Smooth muscle cell of the brain vasculature (primary cell): ENCODE results near the gene RGS7.

Source experiments
- DNase-seq: peaks from one replicate; pipeline ENCODE4 v3.0.0-alpha.2; 2012; ENCODE audit warnings: low read depth, low spot score

RGS7 gene

GRCh38 chr1:241356519-241357365, at the start of gene RGS7:
TSS of gene RGS7 (minus strand) at chr1:241357205.
- DNase-seq = no peak

DNA sequence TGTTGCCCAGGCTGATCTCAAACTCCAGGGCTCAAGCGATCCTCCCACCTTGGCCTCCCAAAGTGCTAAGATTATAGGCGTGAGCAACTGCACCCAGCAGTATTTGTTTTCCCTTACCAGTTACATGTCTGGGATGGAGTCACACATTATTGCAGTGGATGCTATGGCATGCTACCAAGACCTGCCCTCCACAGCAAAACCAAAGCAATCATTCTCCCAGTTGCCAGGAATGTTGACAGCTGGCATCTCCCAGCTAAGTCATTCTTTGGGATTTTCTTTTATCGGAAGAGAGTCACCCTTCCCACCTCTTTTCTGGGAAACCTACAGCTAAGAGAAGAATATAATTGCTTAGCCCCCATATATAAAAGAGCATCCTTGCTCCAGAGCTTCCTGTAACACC, 49.4 kb upstream of the RGS7 start:
- no peak for DNase-seq

DNA sequence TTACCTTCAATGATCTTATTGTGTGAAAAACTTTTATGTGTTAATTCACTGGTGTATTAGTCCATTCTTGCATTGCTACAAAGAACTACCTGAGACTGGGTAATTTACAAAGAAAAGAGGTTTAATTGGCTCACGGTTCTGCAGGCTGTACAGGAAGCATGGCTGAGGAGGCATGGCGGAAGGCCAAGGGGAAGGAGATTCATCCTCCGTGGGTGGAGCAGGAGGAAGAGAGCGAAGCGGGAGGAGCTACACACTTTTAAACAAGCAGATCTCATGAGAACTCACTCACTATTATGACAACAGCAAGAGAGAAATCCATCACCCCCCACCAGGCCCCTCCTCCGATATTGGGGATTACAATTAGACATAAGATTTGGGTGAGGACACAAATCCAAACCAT, 44.2 kb upstream of the RGS7 start:
- DNase-seq = no peak

DNA sequence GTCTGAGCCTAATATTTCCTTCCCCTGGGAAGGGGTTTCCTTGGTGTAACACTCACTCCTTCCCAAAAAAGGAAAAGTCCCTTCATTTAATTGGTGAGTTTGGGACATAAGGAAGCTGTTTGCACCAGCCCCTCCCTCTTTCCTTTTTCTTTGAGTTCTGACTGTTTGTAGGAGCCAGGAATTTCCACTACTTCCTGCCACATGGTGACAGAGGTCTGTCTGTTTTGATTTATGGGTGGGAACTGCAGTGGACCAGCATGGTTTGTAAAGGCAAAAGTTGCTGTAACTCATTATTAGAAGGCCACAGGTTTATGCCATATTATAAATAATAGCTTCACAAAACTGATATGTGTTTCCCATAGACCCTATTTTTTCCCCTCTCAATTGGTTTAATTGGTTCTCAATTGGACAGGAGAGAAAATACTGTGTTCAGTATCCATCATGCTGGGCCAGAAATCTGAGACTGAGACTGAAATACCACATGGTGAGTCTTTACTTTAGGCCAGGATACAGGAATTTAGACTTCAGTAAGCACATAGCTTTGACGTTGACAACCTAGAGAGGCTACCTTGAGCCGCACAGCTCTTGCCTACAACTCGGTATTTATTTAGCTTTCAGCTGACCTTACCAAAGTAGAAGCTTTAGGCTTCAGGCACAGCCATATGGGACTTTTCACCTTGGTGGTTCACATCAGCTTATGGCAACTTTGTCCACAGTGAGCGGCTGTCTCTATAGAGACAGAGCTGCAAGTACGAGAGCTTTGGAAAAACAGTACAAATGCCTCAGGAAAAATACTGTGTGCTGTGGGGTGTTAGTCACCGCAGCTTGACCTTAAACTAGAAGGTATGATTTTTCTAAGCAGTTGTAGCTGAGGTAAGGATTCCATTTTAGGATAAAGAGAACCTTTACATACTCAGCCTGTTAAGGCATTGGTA, 40.0 kb upstream of the RGS7 start:
- DNase-seq = peak; percentile 26

- DNase-seq = peak; percentile 15
Observed at GRCh38 chr1:241391926-241392710, 35.1 kb upstream of the RGS7 start.

GRCh38 chr1:241390526-241390925, 33.5 kb upstream of the RGS7 start:
- no peak for DNase-seq

DNA sequence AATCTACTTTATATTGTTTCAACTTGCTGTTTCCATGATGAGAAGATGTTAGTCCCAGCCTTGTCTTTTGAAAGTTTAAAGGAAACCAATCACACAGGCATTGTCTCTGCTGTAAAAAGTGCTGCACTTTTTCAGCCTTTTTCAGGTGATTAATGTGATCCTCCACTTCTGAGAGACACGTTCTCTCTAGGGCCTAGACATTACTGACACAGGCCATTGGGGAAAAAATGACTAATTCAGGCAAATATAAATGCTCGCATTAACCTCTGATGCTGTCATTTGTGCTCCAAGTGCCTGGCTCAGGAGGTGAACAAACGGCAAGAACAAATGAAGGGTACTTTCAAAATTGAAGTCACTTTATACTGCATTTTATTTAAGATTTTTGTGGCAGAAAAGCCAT, 32.4 kb upstream of the RGS7 start:
- DNase-seq = no peak

- DNase-seq = no peak
Observed at GRCh38 chr1:241387216-241387615, 30.2 kb upstream of the RGS7 start.

DNA sequence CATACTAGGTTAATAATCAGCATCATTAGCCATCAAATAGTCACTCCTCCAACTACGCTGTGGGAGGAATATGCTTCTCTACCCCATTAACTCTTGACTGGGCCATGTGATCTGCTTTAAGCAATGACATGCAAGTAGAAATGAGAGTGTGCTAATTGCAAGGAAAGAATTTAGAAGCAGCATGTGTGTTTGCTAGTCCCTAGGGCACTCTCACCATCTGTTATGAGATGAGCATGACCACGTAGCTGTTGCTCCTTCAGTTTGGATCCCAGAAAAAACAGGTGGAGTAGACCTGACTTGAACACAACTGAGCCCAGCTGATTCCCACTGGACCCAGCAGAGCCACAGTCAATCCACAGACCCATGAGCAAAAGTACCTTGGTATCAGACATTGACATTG, 19.7 kb upstream of the RGS7 start:
- no peak for DNase-seq

DNA sequence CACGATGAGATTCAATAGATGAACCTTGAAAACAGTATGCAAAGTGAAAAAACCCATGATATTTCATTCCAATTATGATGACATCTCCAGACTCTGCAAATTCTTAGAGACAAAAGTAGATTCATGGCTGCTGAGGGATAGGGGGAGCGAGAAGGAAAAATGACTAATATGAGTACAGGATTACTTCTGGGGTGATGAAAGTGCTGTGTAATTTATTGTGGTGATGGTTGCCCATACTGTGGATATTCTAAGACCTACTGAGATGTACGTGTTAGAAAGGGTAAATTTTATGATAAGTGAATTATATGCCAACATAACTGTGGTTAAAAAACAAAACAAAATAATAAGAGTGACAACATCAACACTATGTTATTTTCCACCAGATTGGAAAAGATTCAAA, 18.9 kb upstream of the RGS7 start:
- DNase-seq = no peak

- DNase-seq = no peak
Observed at GRCh38 chr1:241366196-241366595, 9.2 kb upstream of the RGS7 start.

- DNase-seq = no peak
Observed at GRCh38 chr1:241362350-241362749, 5.3 kb upstream of the RGS7 start.

DNA sequence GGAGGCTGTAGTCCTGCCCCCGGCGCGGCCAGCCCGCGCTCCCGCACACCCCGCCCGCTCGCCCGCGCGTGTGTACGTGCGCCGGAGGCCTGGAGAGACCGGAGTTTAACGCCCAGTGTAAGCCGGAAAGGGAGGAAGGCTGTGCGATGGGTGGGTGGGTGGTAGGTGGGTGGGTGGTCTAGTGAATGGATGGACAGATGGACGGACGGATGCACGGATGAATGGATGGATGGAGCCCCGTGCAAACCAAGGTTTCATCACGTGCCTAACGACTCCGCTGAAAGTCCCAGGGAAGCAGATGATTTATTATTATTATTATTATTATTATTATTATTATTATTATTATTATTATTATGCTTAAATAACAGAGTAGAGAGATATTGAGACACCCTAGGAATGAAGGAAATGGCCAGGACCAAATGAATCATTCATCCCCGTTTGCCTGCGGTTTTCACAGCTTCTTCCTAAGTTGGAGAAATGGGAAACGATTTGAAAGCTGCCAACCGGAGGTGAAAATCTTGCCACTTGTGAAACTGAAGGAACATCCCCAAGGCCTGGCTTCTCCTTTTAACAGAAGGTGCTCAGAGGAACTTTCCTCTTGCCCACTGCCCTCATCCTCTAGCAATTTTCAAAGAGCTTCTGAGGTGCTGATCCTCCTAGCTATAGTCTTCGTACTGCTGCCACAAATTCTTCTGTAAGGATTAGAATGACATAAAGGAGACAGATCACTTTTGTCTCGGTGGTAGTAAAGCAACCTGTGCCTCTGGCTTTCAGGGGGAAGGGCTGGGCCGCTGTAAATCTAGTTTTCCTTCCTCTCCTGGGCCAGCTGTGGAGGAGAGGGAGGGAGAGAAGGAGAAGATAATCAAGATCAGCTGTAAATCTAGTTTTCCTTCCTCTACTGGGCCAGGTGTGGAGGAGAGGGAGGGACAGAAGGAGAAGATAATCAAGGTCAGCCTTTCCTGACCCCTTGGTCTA, 648 bp upstream of the RGS7 start:
- no peak for DNase-seq

GRCh38 chr1:241356187-241356518, 852 bp downstream of the RGS7 start:
- no peak for DNase-seq

- DNase-seq = no peak
Observed at GRCh38 chr1:241355311-241356010, 1.5 kb downstream of the RGS7 start.

GRCh38 chr1:241352401-241352800, 4.6 kb downstream of the RGS7 start:
- no peak for DNase-seq

DNA sequence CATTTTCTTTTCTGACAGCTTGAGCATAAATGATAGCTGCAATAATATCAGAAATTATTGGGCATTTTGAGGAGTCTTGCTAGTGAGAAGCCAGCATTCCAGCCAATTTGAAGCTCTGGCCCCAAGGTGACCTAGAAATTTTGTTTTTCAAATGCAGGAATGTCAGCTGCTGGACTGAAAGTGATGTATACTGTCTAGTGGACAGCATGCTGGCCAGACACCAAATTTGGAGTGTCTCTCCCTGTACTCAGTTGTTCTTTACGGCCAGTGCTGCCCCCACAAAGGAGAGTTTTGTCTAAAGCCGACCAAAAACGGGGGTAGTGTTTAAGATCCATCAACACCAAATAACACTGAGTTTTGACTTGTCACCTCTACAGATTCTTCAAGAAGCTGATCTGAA, 5.2 kb downstream of the RGS7 start:
- DNase-seq = no peak

DNA sequence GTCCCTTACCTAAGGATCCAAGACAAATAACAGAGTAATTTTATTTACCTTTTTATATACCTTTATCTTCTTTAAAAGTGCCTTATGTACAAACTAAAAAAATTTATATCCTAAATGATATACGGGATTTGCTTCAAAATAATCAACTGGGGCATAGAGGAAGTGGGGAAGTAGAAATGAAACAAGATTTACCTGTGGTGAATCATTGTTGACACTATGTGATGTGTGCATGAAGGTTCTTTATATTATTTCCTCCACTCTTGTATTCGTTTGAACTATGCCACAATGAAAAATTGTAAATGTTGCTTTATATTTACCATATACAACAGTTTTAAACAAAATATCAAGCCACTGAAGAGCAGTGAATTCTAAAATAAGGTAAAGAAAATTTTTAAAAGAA, 13.0 kb downstream of the RGS7 start:
- DNase-seq = no peak

DNA sequence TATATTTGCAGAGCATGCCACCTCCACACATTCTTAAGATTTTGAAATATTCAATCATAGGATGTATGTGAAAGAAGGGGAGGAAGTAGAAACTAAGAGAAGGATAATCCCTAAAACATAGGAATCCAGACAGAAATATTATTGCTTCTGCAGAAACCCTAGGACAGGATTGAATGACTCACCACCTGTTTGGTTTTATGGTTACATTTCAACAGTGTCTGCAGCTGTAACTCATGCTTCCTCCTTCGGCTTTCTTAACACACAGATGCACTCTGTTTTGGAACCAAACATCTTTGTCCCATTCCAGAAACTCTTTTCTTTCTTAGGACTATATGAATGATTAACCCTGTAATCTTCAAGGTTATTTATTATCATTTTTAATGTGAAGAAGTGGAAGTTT, 20.7 kb downstream of the RGS7 start:
- no peak for DNase-seq

DNA sequence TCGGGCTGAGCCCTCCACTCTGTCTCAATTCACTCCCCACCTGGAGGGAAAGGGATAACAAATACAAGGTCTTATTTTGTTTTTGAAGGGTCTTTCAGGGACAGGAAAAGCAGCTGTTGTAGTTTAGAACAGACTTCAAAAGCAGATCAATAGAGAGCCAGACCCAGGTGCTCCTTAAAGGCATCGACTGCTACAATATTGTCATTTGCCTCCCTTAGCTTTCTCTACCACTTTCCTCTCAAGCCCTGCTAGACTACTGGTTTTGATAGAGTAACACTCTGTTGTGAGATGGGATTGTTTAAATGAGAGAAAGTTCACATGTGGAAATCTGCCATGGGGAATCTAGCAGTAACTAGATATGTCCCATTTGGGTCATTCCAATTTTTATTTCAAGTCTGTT, 24.0 kb downstream of the RGS7 start:
- DNase-seq = no peak
